ENCODE results near the gene PTGDR. TPM values are rescaled to one million over a fixed set of nuclear protein-coding genes. Genes with fewer than 3 reads are reported as not detected.
A peak's percentile ranks its signal among the peaks of the same experiment; 100 is the strongest.

Gene PTGDR
- polyA plus RNA-seq, 1 donor: 1.5 TPM

GRCh38 chr14:52277552-52277951, 10.1 kb downstream of the PTGDR start:
- DNase-seq: no peak
- WGBS (ENCODE audit: insufficient coverage, low lambda C conversion rate): no CpG with 5 or more reads among the region's 4 CpGs
- Histone ChIP-seq H3K36me3 (ENCODE audit: control insufficient read depth, insufficient read depth, low read length) (no peaks in the 10 kb centered on the region), H3K4me1 (ENCODE audit: control insufficient read depth, insufficient read depth, low read length) (no peaks in the 10 kb centered on the region), H3K27ac (ENCODE audit: low read length) (no peak overlapping the region), H3K4me3 (ENCODE audit: low read length) (no peak overlapping the region), H3K9me3 (ENCODE audit: control insufficient read depth, low read depth, low read length) (no peaks in the 10 kb centered on the region), H3K27me3 (ENCODE audit: control insufficient read depth, insufficient read depth, low read length) (no peaks in the 10 kb centered on the region)

GRCh38 chr14:52279408-52279807, 11.9 kb downstream of the PTGDR start:
- DNase-seq: no peak
- H3K27me3 ChIP-seq (ENCODE audit: control insufficient read depth, insufficient read depth, low read length): no peaks in the 10 kb centered on the region
- no peaks in the 10 kb centered on the region for H3K4me1 ChIP-seq (ENCODE audit: control insufficient read depth, insufficient read depth, low read length)
- no peak overlapping the region for H3K27ac ChIP-seq (ENCODE audit: low read length)
- H3K36me3 ChIP-seq (ENCODE audit: control insufficient read depth, insufficient read depth, low read length): no peaks in the 10 kb centered on the region
- WGBS (ENCODE audit: insufficient coverage, low lambda C conversion rate): no CpG with 5 or more reads among the region's 3 CpGs
- H3K9me3 ChIP-seq (ENCODE audit: control insufficient read depth, low read depth, low read length): no peaks in the 10 kb centered on the region
- H3K4me3 ChIP-seq (ENCODE audit: low read length): no peak overlapping the region

GRCh38 chr14:52283099-52283498, 15.6 kb downstream of the PTGDR start:
- Histone ChIP-seq H3K4me3 (ENCODE audit: low read length) (no peak overlapping the region), H3K36me3 (ENCODE audit: control insufficient read depth, insufficient read depth, low read length) (no peaks in the 10 kb centered on the region), H3K4me1 (ENCODE audit: control insufficient read depth, insufficient read depth, low read length) (no peaks in the 10 kb centered on the region), H3K9me3 (ENCODE audit: control insufficient read depth, low read depth, low read length) (no peaks in the 10 kb centered on the region), H3K27me3 (ENCODE audit: control insufficient read depth, insufficient read depth, low read length) (no peaks in the 10 kb centered on the region), H3K27ac (ENCODE audit: low read length) (no peak overlapping the region)
- no peak for DNase-seq
- WGBS (ENCODE audit: insufficient coverage, low lambda C conversion rate): no CpG with 5 or more reads among the region's 2 CpGs

- H3K36me3 ChIP-seq (ENCODE audit: control insufficient read depth, insufficient read depth, low read length): no peaks in the 10 kb centered on the region
- no peaks in the 10 kb centered on the region for H3K4me1 ChIP-seq (ENCODE audit: control insufficient read depth, insufficient read depth, low read length)
- no peaks in the 10 kb centered on the region for H3K9me3 ChIP-seq (ENCODE audit: control insufficient read depth, low read depth, low read length)
- no peak for DNase-seq
- WGBS (ENCODE audit: insufficient coverage, low lambda C conversion rate): 60% methylated on average over 1 of the region's 4 CpGs
- H3K4me3 ChIP-seq (ENCODE audit: low read length): no peak overlapping the region
- H3K27ac ChIP-seq (ENCODE audit: low read length): no peak overlapping the region
- H3K27me3 ChIP-seq (ENCODE audit: control insufficient read depth, insufficient read depth, low read length): no peaks in the 10 kb centered on the region
Measured at GRCh38 chr14:52286661-52287649, 19.5 kb downstream of the PTGDR start.

GRCh38 chr14:52296378-52296777, 28.9 kb downstream of the PTGDR start:
- no peaks in the 10 kb centered on the region for H3K9me3 ChIP-seq (ENCODE audit: control insufficient read depth, low read depth, low read length)
- DNase-seq: no peak
- H3K4me1 ChIP-seq (ENCODE audit: control insufficient read depth, insufficient read depth, low read length): no peaks in the 10 kb centered on the region
- H3K27ac ChIP-seq (ENCODE audit: low read length): no peak overlapping the region
- no CpG with 5 or more reads among the region's 2 CpGs for WGBS (ENCODE audit: insufficient coverage, low lambda C conversion rate)
- H3K36me3 ChIP-seq (ENCODE audit: control insufficient read depth, insufficient read depth, low read length): no peaks in the 10 kb centered on the region
- H3K27me3 ChIP-seq (ENCODE audit: control insufficient read depth, insufficient read depth, low read length): no peaks in the 10 kb centered on the region
- no peak overlapping the region for H3K4me3 ChIP-seq (ENCODE audit: low read length)

- 92% methylated on average over 5 of the region's 10 CpGs for WGBS (ENCODE audit: insufficient coverage, low lambda C conversion rate)
- H3K9me3 ChIP-seq (ENCODE audit: control insufficient read depth, low read depth, low read length): no peaks in the 10 kb centered on the region
- no peaks in the 10 kb centered on the region for H3K27me3 ChIP-seq (ENCODE audit: control insufficient read depth, insufficient read depth, low read length)
- no peaks in the 10 kb centered on the region for H3K36me3 ChIP-seq (ENCODE audit: control insufficient read depth, insufficient read depth, low read length)
- DNase-seq: no peak
- H3K4me3 ChIP-seq (ENCODE audit: low read length): no peak overlapping the region
- no peak overlapping the region for H3K27ac ChIP-seq (ENCODE audit: low read length)
- H3K4me1 ChIP-seq (ENCODE audit: control insufficient read depth, insufficient read depth, low read length): no peaks in the 10 kb centered on the region
Measured at GRCh38 chr14:52298795-52299194, 31.3 kb downstream of the PTGDR start.

- Histone ChIP-seq H3K27me3 (ENCODE audit: control insufficient read depth, insufficient read depth, low read length) (no peaks in the 10 kb centered on the region), H3K4me1 (ENCODE audit: control insufficient read depth, insufficient read depth, low read length) (no peaks in the 10 kb centered on the region), H3K27ac (ENCODE audit: low read length) (no peak overlapping the region), H3K4me3 (ENCODE audit: low read length) (no peak overlapping the region), H3K36me3 (ENCODE audit: control insufficient read depth, insufficient read depth, low read length) (no peaks in the 10 kb centered on the region), H3K9me3 (ENCODE audit: control insufficient read depth, low read depth, low read length) (no peaks in the 10 kb centered on the region)
- DNase-seq: peak in 1 of 2 donors; percentile 14
Measured at GRCh38 chr14:52299692-52300278, 32.3 kb downstream of the PTGDR start.

GRCh38 chr14:52303236-52303635, 35.7 kb downstream of the PTGDR start:
- WGBS (ENCODE audit: insufficient coverage, low lambda C conversion rate): 90% methylated on average over 3 of the region's 4 CpGs
- Histone ChIP-seq H3K36me3 (ENCODE audit: control insufficient read depth, insufficient read depth, low read length) (no peaks in the 10 kb centered on the region), H3K27me3 (ENCODE audit: control insufficient read depth, insufficient read depth, low read length) (no peaks in the 10 kb centered on the region), H3K4me1 (ENCODE audit: control insufficient read depth, insufficient read depth, low read length) (no peaks in the 10 kb centered on the region), H3K27ac (ENCODE audit: low read length) (no peak overlapping the region), H3K4me3 (ENCODE audit: low read length) (no peak overlapping the region), H3K9me3 (ENCODE audit: control insufficient read depth, low read depth, low read length) (no peaks in the 10 kb centered on the region)
- DNase-seq: no peak

GRCh38 chr14:52304248-52304904, 36.9 kb downstream of the PTGDR start:
- Histone ChIP-seq H3K27ac (ENCODE audit: low read length) (no peak overlapping the region), H3K4me3 (ENCODE audit: low read length) (no peak overlapping the region), H3K4me1 (ENCODE audit: control insufficient read depth, insufficient read depth, low read length) (no peaks in the 10 kb centered on the region), H3K36me3 (ENCODE audit: control insufficient read depth, insufficient read depth, low read length) (no peaks in the 10 kb centered on the region), H3K27me3 (ENCODE audit: control insufficient read depth, insufficient read depth, low read length) (no peaks in the 10 kb centered on the region), H3K9me3 (ENCODE audit: control insufficient read depth, low read depth, low read length) (no peaks in the 10 kb centered on the region)
- DNase-seq: no peak
- no CpG with 5 or more reads among the region's 4 CpGs for WGBS (ENCODE audit: insufficient coverage, low lambda C conversion rate)

- H3K27ac ChIP-seq (ENCODE audit: low read length): no peak overlapping the region
- WGBS (ENCODE audit: insufficient coverage, low lambda C conversion rate): no CpG with 5 or more reads among the region's 6 CpGs
- H3K4me1 ChIP-seq (ENCODE audit: control insufficient read depth, insufficient read depth, low read length): no peaks in the 10 kb centered on the region
Measured at GRCh38 chr14:52305014-52305413, 37.5 kb downstream of the PTGDR start.

More at GRCh38 chr14:52305014-52305413, 37.5 kb downstream of the PTGDR start:
- no peak overlapping the region for H3K4me3 ChIP-seq (ENCODE audit: low read length)
- H3K36me3 ChIP-seq (ENCODE audit: control insufficient read depth, insufficient read depth, low read length): no peaks in the 10 kb centered on the region
- no peak for DNase-seq
- H3K9me3 ChIP-seq (ENCODE audit: control insufficient read depth, low read depth, low read length): no peaks in the 10 kb centered on the region
- no peaks in the 10 kb centered on the region for H3K27me3 ChIP-seq (ENCODE audit: control insufficient read depth, insufficient read depth, low read length)

Data from large intestine (tissue), 3 donors.